ENCODE results near the gene HTATSF1.

HTATSF1 gene

DNA sequence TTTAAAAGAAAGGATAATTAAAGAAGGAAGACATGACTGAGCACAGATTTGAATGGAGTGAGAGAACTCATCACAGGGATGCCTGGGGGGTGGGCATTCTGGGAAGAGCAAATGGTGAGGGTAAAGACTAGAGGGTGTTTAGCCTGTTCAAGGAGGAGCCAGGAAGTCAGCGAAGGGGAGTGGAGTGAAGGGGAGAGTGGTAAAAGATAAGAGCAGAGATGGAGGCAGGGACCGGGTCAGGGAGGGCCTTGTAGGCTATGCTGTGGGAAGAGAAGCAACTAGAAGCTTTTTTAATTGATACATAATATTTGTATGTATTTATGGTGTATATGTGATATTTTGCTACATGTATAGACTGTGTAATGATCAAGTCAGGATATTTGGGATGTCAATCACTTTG lies 32.4 kb downstream of the HTATSF1 start:
- TF ChIP-seq TAF1 (IDR thresholded peaks at IDR 0.05; ENCODE audit: low read depth, low read length) = no peak
- no peak for TF ChIP-seq SPI1 (IDR thresholded peaks at IDR 0.05; ENCODE audit: low read depth, low read length)
- no peak for TF ChIP-seq PAX5 (IDR thresholded peaks at IDR 0.05; ENCODE audit: insufficient read depth, low read length, severe bottlenecking)
- no peak for TF ChIP-seq POU2F2 (IDR thresholded peaks at IDR 0.05; ENCODE audit: low read depth, low read length)
- TF ChIP-seq POLR2AphosphoS5 (IDR thresholded peaks at IDR 0.05; ENCODE audit: low read depth, low read length) = no peak
- TF ChIP-seq POLR2A (IDR thresholded peaks at IDR 0.05; ENCODE audit: low read depth, low read length) = no peak
- DNase-seq (ENCODE audit: insufficient read length, low spot score) (no peak), FAIRE-seq (no peak)

DNA sequence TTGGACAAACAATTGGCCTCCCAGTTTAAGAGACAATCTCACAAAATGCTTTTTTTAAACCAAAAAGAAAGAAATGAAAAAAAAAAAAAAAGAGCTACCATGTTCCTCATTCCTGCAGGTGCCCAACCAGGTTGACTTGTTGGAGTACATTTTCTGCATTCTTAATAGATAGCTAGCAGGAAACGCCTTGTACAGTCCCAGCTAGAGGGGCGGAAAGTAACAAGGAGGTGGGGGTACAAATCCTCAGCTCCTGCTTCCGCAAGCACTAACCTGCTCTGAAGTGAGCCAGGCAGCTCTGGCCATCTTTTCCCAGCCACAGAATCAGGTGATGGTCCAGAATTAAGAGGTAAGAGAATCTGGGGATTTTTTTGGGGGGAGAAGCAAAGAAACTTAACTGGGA lies 34.6 kb downstream of the HTATSF1 start, which contains the start of gene VGLL1:
TSS of gene VGLL1 (plus strand) at position 265 of the 400 bp plus-strand sequence. CDS start 3,806 bp downstream, outside the sequence.
- TF ChIP-seq PAX5 (IDR thresholded peaks at IDR 0.05; ENCODE audit: insufficient read depth, low read length, severe bottlenecking) = no peak
- no peak for TF ChIP-seq POU2F2 (IDR thresholded peaks at IDR 0.05; ENCODE audit: low read depth, low read length)
- no peak for TF ChIP-seq POLR2A (IDR thresholded peaks at IDR 0.05; ENCODE audit: low read depth, low read length)
- no peak for TF ChIP-seq POLR2AphosphoS5 (IDR thresholded peaks at IDR 0.05; ENCODE audit: low read depth, low read length)
- TF ChIP-seq SPI1 (IDR thresholded peaks at IDR 0.05; ENCODE audit: low read depth, low read length) = no peak
- no peak for TF ChIP-seq TAF1 (IDR thresholded peaks at IDR 0.05; ENCODE audit: low read depth, low read length)
- FAIRE-seq (no peak), DNase-seq (ENCODE audit: insufficient read length, low spot score) (no peak)

GRCh38 chrX:136534131-136534530 lies 36.7 kb downstream of the HTATSF1 start:
- TF ChIP-seq TAF1 (IDR thresholded peaks at IDR 0.05; ENCODE audit: low read depth, low read length) = no peak
- no peak for TF ChIP-seq POLR2AphosphoS5 (IDR thresholded peaks at IDR 0.05; ENCODE audit: low read depth, low read length)
- no peak for TF ChIP-seq POU2F2 (IDR thresholded peaks at IDR 0.05; ENCODE audit: low read depth, low read length)
- TF ChIP-seq SPI1 (IDR thresholded peaks at IDR 0.05; ENCODE audit: low read depth, low read length) = no peak
- no peak for TF ChIP-seq POLR2A (IDR thresholded peaks at IDR 0.05; ENCODE audit: low read depth, low read length)
- no peak for TF ChIP-seq PAX5 (IDR thresholded peaks at IDR 0.05; ENCODE audit: insufficient read depth, low read length, severe bottlenecking)
- no peak for DNase-seq (ENCODE audit: insufficient read length, low spot score)
- FAIRE-seq = no peak

DNA sequence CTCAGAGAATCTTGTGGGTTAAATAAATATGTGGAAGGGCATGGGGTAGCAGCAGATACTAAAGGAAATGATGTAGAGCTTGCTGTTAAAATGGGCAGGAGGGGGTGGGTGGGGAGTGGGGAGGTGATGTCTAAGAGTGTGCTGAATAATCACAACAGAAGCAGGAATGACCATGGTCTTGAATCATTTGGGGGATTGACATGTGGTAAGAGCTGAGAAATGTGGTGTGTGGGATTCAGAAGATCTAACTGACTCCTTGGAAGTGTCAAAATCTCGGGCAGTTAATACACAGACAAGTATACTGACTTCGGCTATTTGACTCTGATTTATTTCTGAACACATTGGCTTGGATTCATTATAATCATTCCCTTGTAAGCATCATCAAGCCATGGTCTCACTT lies 41.4 kb downstream of the HTATSF1 start:
- DNase-seq (ENCODE audit: insufficient read length, low spot score) (no peak), FAIRE-seq (no peak)
- TF ChIP-seq POU2F2 (IDR thresholded peaks at IDR 0.05; ENCODE audit: low read depth, low read length) = no peak
- TF ChIP-seq TAF1 (IDR thresholded peaks at IDR 0.05; ENCODE audit: low read depth, low read length) = no peak
- TF ChIP-seq SPI1 (IDR thresholded peaks at IDR 0.05; ENCODE audit: low read depth, low read length) = no peak
- no peak for TF ChIP-seq POLR2AphosphoS5 (IDR thresholded peaks at IDR 0.05; ENCODE audit: low read depth, low read length)
- no peak for TF ChIP-seq POLR2A (IDR thresholded peaks at IDR 0.05; ENCODE audit: low read depth, low read length)
- no peak for TF ChIP-seq PAX5 (IDR thresholded peaks at IDR 0.05; ENCODE audit: insufficient read depth, low read length, severe bottlenecking)

- no peak for DNase-seq (ENCODE audit: insufficient read length, low spot score)
- TF ChIP-seq SPI1 (IDR thresholded peaks at IDR 0.05; ENCODE audit: low read depth, low read length) (no peak), POLR2A (IDR thresholded peaks at IDR 0.05; ENCODE audit: low read depth, low read length) (no peak), POLR2AphosphoS5 (IDR thresholded peaks at IDR 0.05; ENCODE audit: low read depth, low read length) (no peak), POU2F2 (IDR thresholded peaks at IDR 0.05; ENCODE audit: low read depth, low read length) (no peak), TAF1 (IDR thresholded peaks at IDR 0.05; ENCODE audit: low read depth, low read length) (no peak), PAX5 (IDR thresholded peaks at IDR 0.05; ENCODE audit: insufficient read depth, low read length, severe bottlenecking) (no peak)
- FAIRE-seq = no peak
These were observed 42.8 kb downstream of the HTATSF1 start for GRCh38 chrX:136540226-136540625.

- no peak for TF ChIP-seq TAF1 (IDR thresholded peaks at IDR 0.05; ENCODE audit: low read depth, low read length)
- TF ChIP-seq PAX5 (IDR thresholded peaks at IDR 0.05; ENCODE audit: insufficient read depth, low read length, severe bottlenecking) = no peak
- TF ChIP-seq POU2F2 (IDR thresholded peaks at IDR 0.05; ENCODE audit: low read depth, low read length) = no peak
- TF ChIP-seq POLR2A (IDR thresholded peaks at IDR 0.05; ENCODE audit: low read depth, low read length) = no peak
- no peak for TF ChIP-seq SPI1 (IDR thresholded peaks at IDR 0.05; ENCODE audit: low read depth, low read length)
- no peak for TF ChIP-seq POLR2AphosphoS5 (IDR thresholded peaks at IDR 0.05; ENCODE audit: low read depth, low read length)
- DNase-seq (ENCODE audit: insufficient read length, low spot score) = no peak
- no peak for FAIRE-seq
These were observed 43.9 kb downstream of the HTATSF1 start for GRCh38 chrX:136541294-136541693.

GRCh38 chrX:136542281-136542680 lies 44.9 kb downstream of the HTATSF1 start:
- TF ChIP-seq SPI1 (IDR thresholded peaks at IDR 0.05; ENCODE audit: low read depth, low read length) (no peak), PAX5 (IDR thresholded peaks at IDR 0.05; ENCODE audit: insufficient read depth, low read length, severe bottlenecking) (no peak), POLR2AphosphoS5 (IDR thresholded peaks at IDR 0.05; ENCODE audit: low read depth, low read length) (no peak), TAF1 (IDR thresholded peaks at IDR 0.05; ENCODE audit: low read depth, low read length) (no peak), POLR2A (IDR thresholded peaks at IDR 0.05; ENCODE audit: low read depth, low read length) (no peak), POU2F2 (IDR thresholded peaks at IDR 0.05; ENCODE audit: low read depth, low read length) (no peak)
- no peak for FAIRE-seq
- DNase-seq (ENCODE audit: insufficient read length, low spot score) = no peak

- no peak for DNase-seq (ENCODE audit: insufficient read length, low spot score)
- no peak for FAIRE-seq
- TF ChIP-seq POLR2A (IDR thresholded peaks at IDR 0.05; ENCODE audit: low read depth, low read length) = no peak
- no peak for TF ChIP-seq POU2F2 (IDR thresholded peaks at IDR 0.05; ENCODE audit: low read depth, low read length)
- no peak for TF ChIP-seq SPI1 (IDR thresholded peaks at IDR 0.05; ENCODE audit: low read depth, low read length)
- TF ChIP-seq PAX5 (IDR thresholded peaks at IDR 0.05; ENCODE audit: insufficient read depth, low read length, severe bottlenecking) = no peak
- no peak for TF ChIP-seq POLR2AphosphoS5 (IDR thresholded peaks at IDR 0.05; ENCODE audit: low read depth, low read length)
These were observed 49.0 kb downstream of the HTATSF1 start for GRCh38 chrX:136546371-136546781.

DNA sequence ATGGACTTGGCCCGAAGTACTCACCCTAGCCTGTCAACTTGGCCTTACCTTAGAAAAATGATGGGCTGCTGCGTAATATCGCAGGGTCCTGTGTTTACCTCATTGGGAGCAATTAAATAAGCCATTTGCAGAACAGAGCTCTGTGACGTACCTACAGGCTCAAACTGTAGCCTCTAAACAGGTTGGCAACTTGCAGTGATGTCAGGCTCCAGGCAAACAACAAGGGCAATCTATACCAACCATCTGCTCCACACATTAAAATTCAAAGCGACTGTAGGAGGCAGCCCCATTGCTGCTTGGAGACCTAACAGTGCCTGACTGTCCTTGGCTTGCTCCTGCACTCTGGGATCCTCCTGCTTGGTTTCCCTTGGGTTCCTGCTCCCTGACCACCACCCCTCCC lies 51.8 kb downstream of the HTATSF1 start:
- TF ChIP-seq POLR2AphosphoS5 (IDR thresholded peaks at IDR 0.05; ENCODE audit: low read depth, low read length) = no peak
- TF ChIP-seq POLR2A (IDR thresholded peaks at IDR 0.05; ENCODE audit: low read depth, low read length) = no peak
- TF ChIP-seq POU2F2 (IDR thresholded peaks at IDR 0.05; ENCODE audit: low read depth, low read length) = no peak
- no peak for TF ChIP-seq PAX5 (IDR thresholded peaks at IDR 0.05; ENCODE audit: insufficient read depth, low read length, severe bottlenecking)
- TF ChIP-seq TAF1 (IDR thresholded peaks at IDR 0.05; ENCODE audit: low read depth, low read length) = no peak
- TF ChIP-seq SPI1 (IDR thresholded peaks at IDR 0.05; ENCODE audit: low read depth, low read length) = no peak
- DNase-seq (ENCODE audit: insufficient read length, low spot score) (no peak), FAIRE-seq (no peak)

DNA sequence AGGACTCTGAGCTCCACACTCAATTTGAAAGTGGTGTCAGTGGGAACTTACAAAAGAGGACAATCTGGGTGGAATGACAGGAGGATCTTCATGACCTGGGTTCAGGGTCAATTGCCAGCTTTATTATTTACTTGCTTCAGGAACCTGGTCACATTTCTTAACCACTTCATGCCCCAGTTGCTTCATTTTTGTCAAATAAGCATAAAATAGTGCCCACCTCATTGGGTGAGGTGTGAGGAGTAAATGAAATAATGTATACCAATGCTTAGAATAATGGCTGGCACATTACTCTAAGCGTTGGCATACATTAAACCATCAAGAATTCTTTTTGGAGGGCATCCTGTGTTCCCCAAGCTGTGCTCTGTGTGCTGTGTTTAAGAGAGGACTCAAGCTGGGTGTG lies 54.0 kb downstream of the HTATSF1 start:
- DNase-seq (ENCODE audit: insufficient read length, low spot score) = no peak
- TF ChIP-seq POLR2A (IDR thresholded peaks at IDR 0.05; ENCODE audit: low read depth, low read length) (no peak), PAX5 (IDR thresholded peaks at IDR 0.05; ENCODE audit: insufficient read depth, low read length, severe bottlenecking) (no peak), SPI1 (IDR thresholded peaks at IDR 0.05; ENCODE audit: low read depth, low read length) (no peak), POLR2AphosphoS5 (IDR thresholded peaks at IDR 0.05; ENCODE audit: low read depth, low read length) (no peak), TAF1 (IDR thresholded peaks at IDR 0.05; ENCODE audit: low read depth, low read length) (no peak), POU2F2 (IDR thresholded peaks at IDR 0.05; ENCODE audit: low read depth, low read length) (no peak)
- no peak for FAIRE-seq

Measured in GM12891 (cell line).